ENCODE data around the gene DEDD2. TPM values are rescaled to one million over a fixed set of nuclear protein-coding genes. Genes with fewer than 3 reads are reported as not detected.

DEDD2 gene
- total RNA-seq, 1 donor from 2014 or later: 22.1 TPM

Other genes starting within 250 kb of the DEDD2 start
- gene ATP1A3, start 223.4 kb downstream of the DEDD2 start, total RNA-seq: not detected
- gene GRIK5, start 147.5 kb downstream of the DEDD2 start, total RNA-seq: 1.8 TPM
- 8.7 TPM for gene ZNF574, start 141.5 kb downstream of the DEDD2 start, total RNA-seq
- gene POU2F2, start 85.2 kb downstream of the DEDD2 start, total RNA-seq: 0.30 TPM
- 7.1 TPM for gene ZNF526, start 2.6 kb upstream of the DEDD2 start, total RNA-seq
- gene GSK3A, start 24.9 kb upstream of the DEDD2 start, total RNA-seq: 12.1 TPM
- 23.5 TPM for gene ERF, start 37.5 kb upstream of the DEDD2 start, total RNA-seq
- gene CIC, start 51.6 kb upstream of the DEDD2 start, total RNA-seq: 22.4 TPM
- gene PRR19, start 84.5 kb upstream of the DEDD2 start, total RNA-seq: 0.20 TPM
- gene PAFAH1B3, start 84.9 kb upstream of the DEDD2 start, total RNA-seq: 17.6 TPM
- 0.20 TPM for gene TMEM145, start 95.6 kb upstream of the DEDD2 start, total RNA-seq
- 11.6 TPM for gene MEGF8, start 108.0 kb upstream of the DEDD2 start, total RNA-seq
- 11.0 TPM for gene CNFN, start 172.6 kb upstream of the DEDD2 start, total RNA-seq
- gene LIPE, start 209.7 kb upstream of the DEDD2 start, total RNA-seq: 59.7 TPM
- gene CXCL17, start 225.3 kb upstream of the DEDD2 start, total RNA-seq: not detected